GM21423 (cell line): ENCODE results near the gene MLIP.
"Not testable (repeated sequence)": the region's sequence is repeated elsewhere in the genome, so short reads cannot be mapped to it uniquely, and the experiment has no call there.

ENCODE experiments used
- ATAC-seq: cut with Tn5 transposase; IDR thresholded peaks from one replicate; pipeline ENCODE4 v1.9.1; 2021; ENCODE audit warnings: mild to moderate bottlenecking, moderate library complexity; ENCODE audit not compliant: unreplicated experiment

MLIP gene

DNA sequence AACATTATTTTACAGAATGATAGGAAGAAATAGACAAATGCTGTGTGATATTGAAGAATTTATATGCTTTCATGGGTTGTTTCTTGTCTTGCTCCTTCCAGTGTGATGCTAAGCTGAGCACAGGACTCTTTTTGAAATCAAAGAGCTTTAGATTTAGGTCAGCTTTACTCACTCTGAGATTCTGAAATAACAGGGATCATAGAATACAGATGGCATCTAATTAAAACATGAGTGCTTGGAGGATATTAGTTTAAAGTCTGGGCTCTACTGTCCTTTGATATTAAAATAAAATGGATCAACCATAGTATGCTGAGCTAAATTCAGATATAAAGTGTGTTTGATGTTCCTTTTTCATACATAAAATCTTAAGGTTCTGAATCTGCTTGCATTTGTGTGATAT is 29.6 kb downstream of the MLIP start:
- no peak for ATAC-seq

DNA sequence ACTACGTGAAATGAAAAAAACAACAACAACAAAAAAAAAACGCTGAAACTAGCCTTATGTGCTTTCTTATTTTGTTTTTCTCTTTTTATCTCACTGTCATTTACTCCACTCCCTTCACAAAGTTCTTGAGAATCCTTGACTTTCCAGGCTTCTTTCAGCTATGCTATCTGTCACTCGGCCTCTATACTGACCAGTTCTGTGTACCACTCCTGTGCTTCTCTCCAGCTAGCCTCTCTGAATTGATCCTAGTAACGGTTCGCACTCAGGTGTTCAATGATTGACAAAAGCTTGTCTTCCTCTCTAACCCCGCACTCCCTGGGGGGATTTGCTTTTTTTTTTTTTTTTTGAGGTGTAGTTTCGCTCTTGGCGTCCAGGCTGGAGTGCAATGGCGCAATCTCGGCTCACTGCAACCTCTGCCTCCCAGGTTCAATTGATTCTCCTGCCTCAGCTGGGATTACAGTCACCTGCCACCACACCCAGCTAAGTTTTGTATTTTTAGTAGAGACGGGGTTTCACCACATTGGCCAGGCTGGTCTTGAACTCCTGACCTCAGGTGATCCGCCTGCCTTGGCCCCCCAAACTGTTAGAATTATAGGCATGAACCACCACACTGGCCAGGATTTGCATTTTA is 31.8 kb downstream of the MLIP start:
- no peak for ATAC-seq

DNA sequence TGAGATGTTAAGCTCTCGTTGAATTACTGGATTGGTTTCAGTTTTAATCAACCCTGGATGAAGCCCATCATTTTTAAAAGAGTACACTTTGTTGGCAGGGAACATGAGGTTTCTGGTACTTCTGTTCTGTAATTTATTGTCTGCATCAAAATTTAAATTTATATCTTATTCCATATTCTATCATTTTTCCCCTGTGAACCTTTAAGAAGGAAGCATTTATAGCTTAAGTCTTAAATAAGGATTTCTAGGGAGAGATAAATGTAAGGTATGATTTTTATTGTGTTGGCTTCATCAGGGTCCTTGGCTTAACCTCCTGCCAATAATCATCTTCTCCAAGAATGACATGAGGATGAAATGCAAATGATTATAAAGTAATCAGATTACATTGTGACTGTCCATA is 40.6 kb downstream of the MLIP start:
- ATAC-seq: no peak

DNA sequence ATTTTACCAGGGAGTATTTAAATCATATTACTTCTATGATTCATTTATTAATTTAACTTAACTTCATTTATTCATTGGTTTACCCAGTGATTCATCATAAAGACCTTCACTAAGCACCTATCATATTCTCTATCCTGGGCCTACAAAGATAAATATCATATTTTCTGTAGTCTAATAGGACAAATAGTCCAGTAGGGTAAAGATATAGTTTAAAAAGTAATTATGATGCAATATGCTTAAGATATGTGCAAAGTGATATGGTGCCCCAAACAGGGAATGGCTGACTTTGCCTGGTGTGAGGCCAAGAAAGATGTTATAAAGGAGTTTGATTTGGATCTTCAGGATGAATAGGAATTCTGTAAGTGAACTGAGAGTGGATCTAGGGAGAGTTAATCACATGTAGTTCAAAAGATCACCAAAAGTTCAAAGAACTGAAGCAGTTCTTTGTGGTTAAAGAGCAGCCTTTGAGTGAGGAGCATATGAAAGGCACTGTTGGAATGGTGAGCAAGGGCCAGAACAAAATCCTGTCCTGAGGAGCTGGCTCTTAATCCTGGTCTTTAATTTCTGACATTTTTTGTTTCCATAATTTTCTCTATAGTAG is 45.5 kb downstream of the MLIP start:
- ATAC-seq: no peak

DNA sequence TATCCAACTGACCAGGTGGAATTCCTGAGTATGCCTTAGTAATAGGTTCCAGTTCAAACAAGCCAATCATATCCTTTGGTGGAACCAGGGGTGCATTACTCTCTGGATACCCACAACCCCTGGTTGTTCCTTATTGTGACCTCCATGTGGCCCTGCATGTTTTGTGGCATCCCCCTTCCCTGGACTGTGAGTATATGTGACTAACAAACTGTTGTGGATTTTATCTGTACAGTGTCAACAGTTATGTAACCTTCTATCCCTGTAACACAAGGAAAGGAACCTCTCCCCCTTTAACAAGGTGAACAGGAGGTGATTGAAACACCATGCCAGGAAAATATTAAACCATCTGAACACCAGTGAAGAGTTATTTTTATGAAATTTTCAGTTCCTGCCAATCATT is 46.2 kb downstream of the MLIP start:
- ATAC-seq: no peak

DNA sequence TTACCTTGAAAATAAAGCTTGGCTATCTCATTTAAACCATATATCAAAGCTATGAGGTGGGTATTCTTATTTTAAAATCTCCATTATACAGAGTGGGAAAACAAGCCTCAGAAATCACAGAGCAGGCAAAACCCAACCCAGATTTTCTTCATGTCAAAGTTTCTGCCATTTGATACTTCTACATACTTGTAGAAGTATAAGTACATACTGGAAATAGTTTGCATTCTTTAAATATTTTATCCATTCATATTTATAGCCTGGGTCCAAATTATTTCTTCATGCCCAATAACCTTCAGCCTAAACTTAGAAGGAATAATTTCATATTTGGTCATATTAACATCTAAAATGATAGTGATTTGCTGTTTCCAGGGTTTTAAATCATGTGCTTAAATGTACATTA is 61.8 kb downstream of the MLIP start:
- no peak for ATAC-seq

DNA sequence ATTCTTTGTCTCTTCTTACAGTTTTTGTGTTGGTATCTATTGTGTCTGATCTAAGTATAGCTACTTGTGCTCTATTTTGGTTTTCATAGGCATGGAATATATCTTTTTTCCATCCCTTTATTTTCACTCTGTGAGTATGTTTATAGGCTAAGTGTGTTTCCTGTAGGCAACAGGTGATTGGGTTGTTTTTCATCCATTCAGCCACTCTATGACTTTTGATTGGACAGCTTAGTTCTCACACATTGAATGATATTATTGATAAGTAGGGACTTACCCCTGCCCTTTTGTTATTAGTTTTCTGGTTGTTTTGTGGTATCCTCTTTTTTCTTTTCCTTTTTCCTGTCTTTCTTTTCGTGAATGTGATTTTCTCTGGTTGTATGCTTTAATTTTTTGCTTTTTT is 67.9 kb downstream of the MLIP start:
- no peak for ATAC-seq

DNA sequence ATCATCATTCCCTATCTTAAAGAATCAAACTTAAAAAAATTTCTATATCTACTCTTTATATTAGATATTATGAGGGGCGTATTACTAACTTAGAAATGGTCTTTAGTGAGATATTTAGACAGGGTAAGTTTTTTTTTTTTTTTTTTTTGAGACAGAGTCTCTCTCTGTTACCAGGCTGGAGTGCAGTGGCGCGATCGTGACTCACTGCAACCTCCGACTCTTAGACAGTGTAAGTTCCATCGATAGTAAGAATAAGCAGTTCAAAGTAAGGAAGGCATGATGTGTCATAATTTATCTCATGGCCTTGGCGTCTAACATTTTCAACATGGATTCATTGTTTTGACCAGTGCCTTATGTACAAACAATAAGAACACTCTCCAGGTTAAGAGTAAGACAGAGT is 72.4 kb downstream of the MLIP start:
- no peak for ATAC-seq

DNA sequence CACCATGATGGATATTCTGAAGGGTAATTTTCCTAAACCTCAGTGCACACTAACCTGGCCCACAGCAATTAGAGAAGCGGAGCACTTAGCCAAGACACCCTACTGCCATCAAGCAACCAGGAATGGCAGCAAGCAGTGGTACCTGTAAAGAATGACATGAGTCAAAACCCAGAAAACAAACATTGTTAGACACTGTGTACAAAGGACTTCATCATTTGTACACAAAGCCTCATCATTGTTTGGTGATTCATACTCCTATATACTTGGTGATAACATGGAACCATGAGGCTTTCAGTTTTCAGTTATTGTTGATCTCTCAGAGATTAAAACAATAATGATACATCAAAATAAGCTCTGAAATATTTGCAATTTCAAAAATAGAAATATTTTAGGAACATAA is 74.6 kb downstream of the MLIP start:
- ATAC-seq: no peak

DNA sequence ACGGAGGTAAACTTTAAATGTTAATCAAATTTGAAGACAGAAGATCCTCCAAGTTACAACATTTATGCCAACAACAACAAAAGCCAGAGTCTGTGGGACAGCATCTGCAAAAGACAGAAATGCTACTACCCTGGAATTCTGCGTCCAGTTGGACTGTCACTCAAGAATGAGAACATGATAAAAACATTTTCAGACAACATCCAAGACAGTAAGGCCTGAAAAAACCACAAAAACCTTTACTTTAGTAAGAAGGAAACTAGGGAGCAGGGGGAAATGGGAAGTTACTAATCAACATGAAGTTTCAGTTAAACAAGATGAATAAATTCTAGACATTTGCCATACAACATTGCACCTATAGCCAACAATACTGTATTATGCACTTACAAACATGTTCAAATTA is 77.6 kb downstream of the MLIP start:
- no peak for ATAC-seq

DNA sequence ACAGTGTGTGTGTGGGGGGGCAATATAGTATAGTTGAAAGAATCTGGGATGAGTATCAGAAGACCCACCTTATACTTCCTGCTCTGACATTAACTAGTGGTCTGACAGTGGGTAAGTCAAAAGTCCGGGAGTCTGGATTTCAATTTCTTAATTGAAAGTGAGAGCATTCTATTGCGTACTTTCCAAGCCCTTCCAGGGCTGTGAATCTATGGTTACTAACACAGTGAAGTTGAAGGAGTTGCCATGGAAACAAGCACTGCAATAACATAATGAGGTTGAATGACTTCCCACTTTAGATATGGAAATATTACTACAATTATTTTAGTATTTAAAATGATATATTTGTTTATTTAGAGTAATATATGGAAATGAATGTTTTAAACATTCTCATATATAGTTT is 80.2 kb downstream of the MLIP start:
- no peak for ATAC-seq

DNA sequence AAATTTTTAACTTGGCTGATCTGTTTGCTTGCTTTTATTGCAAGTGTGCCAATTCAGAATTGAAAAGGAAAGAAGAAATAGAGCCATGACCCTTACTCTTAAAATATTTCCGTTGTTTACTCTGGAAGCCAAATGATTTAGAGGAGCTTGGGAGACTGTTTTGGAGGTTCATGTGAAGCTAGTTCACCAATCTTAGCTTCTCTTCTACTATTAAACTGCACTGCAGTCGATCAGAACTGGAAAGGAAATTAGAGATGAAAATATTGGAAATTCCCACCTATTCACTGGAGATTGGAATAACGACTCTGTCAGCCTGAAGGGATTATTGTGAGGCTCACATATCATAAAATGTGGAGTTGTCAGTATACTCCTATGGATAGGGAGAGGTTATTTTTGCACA is 81.8 kb downstream of the MLIP start:
- ATAC-seq: no peak

DNA sequence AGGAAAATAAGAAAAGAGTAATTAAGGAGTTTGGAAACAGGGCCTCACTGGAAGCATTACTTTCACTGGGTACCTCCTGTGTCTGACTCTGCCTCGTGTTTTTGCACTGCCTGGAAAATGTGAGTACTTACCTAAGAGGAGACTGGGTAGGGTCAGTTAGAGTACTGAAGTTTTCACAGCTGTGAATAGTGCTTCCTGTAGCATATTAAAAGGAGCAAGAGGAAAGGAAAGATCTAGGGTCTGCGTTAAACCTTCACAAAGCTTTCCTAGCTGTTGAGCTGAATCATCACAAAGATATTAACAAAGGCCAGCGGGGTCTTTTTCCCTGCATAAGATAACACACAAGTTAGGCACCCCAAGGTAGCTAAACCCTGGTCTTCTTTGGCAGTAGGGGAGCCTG is 82.3 kb downstream of the MLIP start:
- no peak for ATAC-seq

DNA sequence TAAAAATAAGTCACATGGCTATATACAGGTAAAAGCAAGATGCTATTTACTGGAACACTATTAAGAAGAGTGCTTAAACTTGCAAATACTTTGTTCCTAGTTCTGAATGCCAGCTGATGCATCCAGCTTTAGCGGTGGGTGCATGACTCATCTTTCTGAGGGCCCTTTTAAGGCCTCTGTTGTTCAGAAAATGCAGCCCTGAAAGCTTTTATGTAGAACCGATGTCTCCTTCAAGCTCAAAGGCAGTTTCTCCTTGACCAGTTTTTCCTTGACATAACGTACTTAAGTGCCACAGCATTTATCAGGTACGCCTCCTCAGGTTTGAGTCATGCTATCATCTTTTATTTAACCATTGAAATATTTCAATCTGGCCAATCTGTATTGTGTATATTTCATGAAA is 82.8 kb downstream of the MLIP start:
- ATAC-seq: no peak

DNA sequence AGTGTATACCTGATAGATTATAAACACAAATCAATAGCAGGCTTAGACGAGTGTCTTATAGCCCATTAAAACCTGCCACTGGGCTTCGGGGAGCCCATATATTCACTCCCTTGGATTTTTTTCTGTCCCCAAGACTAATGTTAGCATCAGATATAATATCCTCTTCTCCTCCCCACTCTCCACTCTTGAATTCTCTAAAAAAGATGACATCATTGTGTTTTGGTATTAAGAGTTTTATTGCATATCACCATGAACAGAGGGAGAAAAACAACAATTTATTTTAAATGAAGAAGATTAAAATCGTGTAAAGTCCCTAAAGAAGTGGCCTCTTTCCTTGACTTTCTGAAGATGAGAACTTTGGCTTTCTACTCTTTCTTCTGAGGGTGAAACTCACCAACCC is 84.4 kb downstream of the MLIP start:
- no peak for ATAC-seq

DNA sequence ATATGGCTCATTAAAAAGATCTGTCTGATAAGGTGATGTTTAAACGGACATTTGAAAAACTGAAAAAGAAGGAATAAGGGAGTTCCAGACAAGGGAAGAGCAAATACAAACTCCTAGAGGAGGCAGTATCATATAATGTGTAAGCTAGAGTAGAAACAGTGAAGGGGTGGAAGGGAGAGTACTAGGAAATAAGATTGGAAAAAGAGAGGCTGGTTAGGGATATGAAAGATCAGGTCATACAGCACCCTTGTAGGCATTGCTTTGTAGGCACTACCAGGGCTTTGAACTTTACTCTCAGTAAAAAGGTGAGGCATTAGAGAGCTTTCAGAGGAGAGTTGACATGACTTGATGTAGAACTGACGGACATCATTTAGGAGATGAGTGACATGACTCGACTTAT is 85.7 kb downstream of the MLIP start:
- ATAC-seq: no peak

DNA sequence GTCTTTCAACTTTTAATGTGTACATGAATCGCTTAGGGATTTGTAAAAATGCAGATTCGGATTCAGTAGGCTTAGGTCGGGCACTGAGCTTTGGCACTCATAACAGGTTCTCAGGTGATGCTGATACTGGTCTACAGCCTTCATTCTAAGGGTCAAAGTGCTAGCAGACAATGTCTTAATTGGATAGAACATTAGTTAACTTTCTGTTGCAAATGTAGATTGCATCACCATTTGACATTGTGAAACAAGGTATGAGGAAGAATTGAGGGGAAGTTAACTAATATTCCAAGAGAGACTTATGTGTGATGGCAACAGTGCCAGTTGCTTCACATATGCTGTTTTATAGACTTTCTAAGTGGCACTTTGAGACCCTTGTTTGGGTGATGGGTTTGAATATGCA is 86.9 kb downstream of the MLIP start:
- ATAC-seq: no peak

DNA sequence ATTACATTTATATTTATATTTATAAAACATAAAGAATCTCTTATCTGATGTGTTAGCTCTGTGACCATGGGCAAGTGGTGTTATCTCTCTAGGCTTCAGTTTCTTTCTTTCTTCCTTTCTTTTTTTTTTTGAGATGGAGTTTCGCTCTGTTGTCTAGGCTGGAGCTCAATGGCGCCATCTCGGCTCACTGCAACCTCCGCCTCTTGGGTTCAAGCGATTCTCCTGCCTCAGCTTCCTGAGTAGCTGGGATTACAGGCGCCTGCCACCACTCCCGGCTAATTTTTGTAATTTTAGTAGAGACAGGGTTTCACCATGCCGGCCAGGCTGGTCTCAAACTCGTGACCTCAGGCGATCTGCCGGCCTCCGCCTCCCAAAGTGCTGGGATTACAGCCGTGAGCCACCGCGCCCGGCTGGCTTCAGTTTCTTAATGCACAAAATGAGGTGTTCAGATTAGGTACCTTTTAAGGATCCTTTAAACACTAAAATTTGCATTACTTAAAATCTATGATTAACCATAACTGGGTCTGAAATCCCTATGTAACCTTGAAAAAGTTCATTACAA is 92.3 kb downstream of the MLIP start:
- not testable (repeated sequence) for ATAC-seq

DNA sequence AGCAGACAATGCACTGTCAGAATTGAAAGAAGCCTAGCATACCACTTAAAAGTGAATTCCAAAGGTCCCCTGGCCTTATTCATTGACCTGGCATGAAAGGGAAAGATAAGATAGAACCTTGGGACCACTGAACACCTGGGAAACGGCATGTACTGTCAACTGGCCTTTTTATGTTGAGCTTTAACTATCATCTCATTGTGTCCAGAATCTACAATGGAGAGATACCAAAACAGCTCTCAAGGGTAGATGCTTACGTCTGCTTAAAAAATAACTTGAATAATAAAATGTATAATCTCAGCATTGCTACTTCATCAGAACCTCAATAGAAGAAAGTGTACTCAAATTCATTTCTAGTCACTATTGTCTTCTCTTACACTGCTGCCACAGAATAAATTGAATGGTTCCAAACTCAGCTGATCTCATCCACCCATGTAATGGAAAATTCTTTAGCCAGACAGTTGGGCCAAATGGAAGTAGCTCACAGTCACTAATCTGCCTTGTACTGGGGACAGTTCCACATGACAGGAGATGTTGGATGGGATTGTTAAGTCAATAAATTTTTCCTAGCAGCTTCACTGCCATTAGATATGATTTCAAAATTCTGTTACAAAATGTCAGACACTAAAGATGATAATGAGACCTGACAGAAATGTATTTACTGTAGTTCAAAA is 93.8 kb downstream of the MLIP start:
- ATAC-seq: no peak

DNA sequence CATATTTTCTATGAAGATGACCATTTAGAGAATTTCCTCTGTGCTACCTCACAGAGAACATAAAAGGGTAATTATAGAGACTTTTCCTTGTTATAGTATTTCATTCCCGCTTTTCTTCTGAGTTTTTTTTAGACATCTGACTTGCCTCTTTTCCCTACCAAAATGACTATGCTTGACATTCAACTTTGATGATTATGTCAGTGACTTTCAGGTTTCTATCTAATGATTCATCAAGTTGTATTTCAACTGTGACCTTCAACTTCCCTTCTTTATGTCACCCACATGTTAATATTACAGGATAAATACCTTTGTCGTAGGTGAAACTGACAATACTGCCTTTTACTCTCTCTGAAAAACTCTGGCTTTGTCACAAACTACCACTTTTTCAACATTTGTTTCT is 95.3 kb downstream of the MLIP start:
- no peak for ATAC-seq

DNA sequence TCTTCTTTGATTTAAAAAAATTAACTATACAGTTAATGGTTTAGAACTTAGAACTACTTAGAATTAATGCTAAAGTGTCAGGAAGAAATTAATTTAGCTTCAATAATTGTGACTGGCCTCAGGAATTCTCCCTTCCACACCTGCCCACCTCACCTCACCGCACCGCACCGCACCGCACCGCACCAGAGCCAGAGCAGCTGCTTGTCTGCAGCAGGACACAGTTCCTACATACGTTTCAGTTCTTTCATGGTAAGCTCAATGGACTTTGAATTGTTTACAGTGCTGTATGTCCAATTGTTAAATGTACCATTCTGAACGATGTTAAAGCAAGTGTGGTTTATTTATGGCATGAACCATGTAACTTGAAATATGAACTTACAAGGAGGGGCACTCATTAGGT is 98.7 kb downstream of the MLIP start:
- ATAC-seq: not testable (repeated sequence)

DNA sequence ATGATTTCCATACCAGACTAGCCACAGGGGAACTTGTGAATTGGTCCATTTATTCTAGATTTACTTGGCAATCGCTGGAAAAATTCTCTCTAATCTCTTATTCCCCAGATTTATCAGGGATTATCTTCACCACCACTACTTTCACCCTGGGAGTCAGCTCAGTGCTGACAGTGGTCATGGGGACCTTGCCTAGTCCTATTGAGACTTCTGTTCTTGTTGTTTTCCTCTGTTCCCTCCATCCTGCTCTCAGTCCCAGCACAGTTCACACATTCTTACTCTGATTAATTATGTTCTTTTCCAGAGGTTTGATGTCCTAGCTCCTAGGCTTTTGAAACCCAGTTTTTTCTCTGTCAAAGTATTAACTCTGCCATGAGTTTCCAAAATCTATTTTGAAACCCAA is 103.0 kb downstream of the MLIP start:
- no peak for ATAC-seq
